NCI-H2196 (cell line): ENCODE data around the gene PLS1.

Experiments
- DNase-seq: peaks from one replicate; lab custom pipeline; 2025; ENCODE audit not compliant: unreplicated experiment; lab: John Stamatoyannopoulos, UW

The PLS1 gene

GRCh38 chr3:142754494-142754893 lies 158.3 kb downstream of the PLS1 start:
- DNase-seq: no peak
